Mucosa of stomach (tissue), 1 donor: Measurements from ENCODE around the gene HLA-DMB.

Source experiments
- H3K27me3 ChIP-seq: one replicate; pipeline ENCODE4 v1.7.0; 2013; ENCODE audit warnings: mild to moderate bottlenecking, low read length; ENCODE audit not compliant: control insufficient read depth, insufficient read depth
- H3K36me3 ChIP-seq: one replicate; pipeline ENCODE4 v1.7.0; 2013; ENCODE audit warnings: low read length; ENCODE audit not compliant: control insufficient read depth, insufficient read depth
- H3K4me1 ChIP-seq: one replicate; pipeline ENCODE4 v1.7.0; 2013; ENCODE audit warnings: mild to moderate bottlenecking, low read length; ENCODE audit not compliant: control insufficient read depth, insufficient read depth
- H3K4me3 ChIP-seq: one replicate; pipeline ENCODE4 v1.7.0; 2013; ENCODE audit warnings: low read length
- H3K9ac ChIP-seq: one replicate; pipeline ENCODE4 v1.7.0; 2013; ENCODE audit warnings: mild to moderate bottlenecking, low read length, moderate library complexity
- H3K9me3 ChIP-seq: one replicate; pipeline ENCODE4 v1.7.0; 2013; ENCODE audit warnings: mild to moderate bottlenecking, low read length, moderate library complexity; ENCODE audit not compliant: control insufficient read depth
- donor health status: Pancreatic carcinoma.

HLA-DMB gene

GRCh38 chr6:32912951-32913350 lies 27.9 kb downstream of the HLA-DMB start:
- no peaks in the 10 kb centered on the region for H3K36me3 ChIP-seq
- H3K27me3 ChIP-seq, result no peaks in the 10 kb centered on the region
- H3K9me3 ChIP-seq, result no peaks in the 10 kb centered on the region
- no peak overlapping the region for H3K4me3 ChIP-seq
- H3K9ac ChIP-seq, result no peak overlapping the region
- H3K4me1 ChIP-seq, result no peaks in the 10 kb centered on the region

- Histone ChIP-seq H3K9me3 (no peaks in the 10 kb centered on the region), H3K36me3 (no peaks in the 10 kb centered on the region), H3K4me1 (no peaks in the 10 kb centered on the region)
Observed at GRCh38 chr6:32908897-32909296, 31.9 kb downstream of the HLA-DMB start.

GRCh38 chr6:32906539-32906938 lies 34.3 kb downstream of the HLA-DMB start:
- H3K27me3 ChIP-seq, result no peaks in the 10 kb centered on the region
- no peak overlapping the region for H3K4me3 ChIP-seq

More at GRCh38 chr6:32908897-32909296, 31.9 kb downstream of the HLA-DMB start:
- no peak overlapping the region for H3K9ac ChIP-seq
- no peaks in the 10 kb centered on the region for H3K27me3 ChIP-seq
- no peak overlapping the region for H3K4me3 ChIP-seq

GRCh38 chr6:32905078-32905477 lies 35.8 kb downstream of the HLA-DMB start:
- no peaks in the 10 kb centered on the region for H3K36me3 ChIP-seq
- no peaks in the 10 kb centered on the region for H3K4me1 ChIP-seq

More at GRCh38 chr6:32906539-32906938, 34.3 kb downstream of the HLA-DMB start:
- no peaks in the 10 kb centered on the region for H3K4me1 ChIP-seq
- H3K9me3 ChIP-seq, result no peaks in the 10 kb centered on the region
- H3K36me3 ChIP-seq, result no peaks in the 10 kb centered on the region
- no peak overlapping the region for H3K9ac ChIP-seq

GRCh38 chr6:32903952-32904351 lies 36.9 kb downstream of the HLA-DMB start:
- no peaks in the 10 kb centered on the region for H3K27me3 ChIP-seq
- no peak overlapping the region for H3K9ac ChIP-seq
- no peaks in the 10 kb centered on the region for H3K4me1 ChIP-seq
- H3K9me3 ChIP-seq, result no peaks in the 10 kb centered on the region
- H3K36me3 ChIP-seq, result no peaks in the 10 kb centered on the region
- H3K4me3 ChIP-seq, result no peak overlapping the region

More at GRCh38 chr6:32905078-32905477, 35.8 kb downstream of the HLA-DMB start:
- Histone ChIP-seq H3K9me3 (no peaks in the 10 kb centered on the region), H3K9ac (no peak overlapping the region), H3K4me3 (no peak overlapping the region), H3K27me3 (no peaks in the 10 kb centered on the region)

- H3K27me3 ChIP-seq, result no peaks in the 10 kb centered on the region
- H3K9ac ChIP-seq, result peak overlapping the region; percentile 94
- peaks cover 10% of the 10 kb centered on the region for H3K4me1 ChIP-seq
- H3K36me3 ChIP-seq, result no peaks in the 10 kb centered on the region
- no peaks in the 10 kb centered on the region for H3K9me3 ChIP-seq
- peak overlapping the region; percentile 88 for H3K4me3 ChIP-seq
Observed at GRCh38 chr6:32895006-32895345, 45.9 kb downstream of the HLA-DMB start.

- Histone ChIP-seq H3K27me3 (no peaks in the 10 kb centered on the region), H3K4me1 (peaks cover 10% of the 10 kb centered on the region), H3K36me3 (no peaks in the 10 kb centered on the region), H3K9ac (peak overlapping the region; percentile 94), H3K9me3 (no peaks in the 10 kb centered on the region), H3K4me3 (peak overlapping the region; percentile 88)
Observed at GRCh38 chr6:32894085-32895005, 46.5 kb downstream of the HLA-DMB start.

GRCh38 chr6:32890831-32891230 lies 50.0 kb downstream of the HLA-DMB start:
- Histone ChIP-seq H3K9me3 (no peaks in the 10 kb centered on the region), H3K36me3 (no peaks in the 10 kb centered on the region), H3K4me1 (peaks cover 8% of the 10 kb centered on the region), H3K9ac (no peak overlapping the region), H3K27me3 (no peaks in the 10 kb centered on the region), H3K4me3 (no peak overlapping the region)

- Histone ChIP-seq H3K4me3 (no peak overlapping the region), H3K9me3 (no peaks in the 10 kb centered on the region)
Observed at GRCh38 chr6:32889533-32889932, 51.3 kb downstream of the HLA-DMB start.

GRCh38 chr6:32888576-32888975 lies 52.3 kb downstream of the HLA-DMB start:
- H3K36me3 ChIP-seq, result no peaks in the 10 kb centered on the region
- H3K9ac ChIP-seq, result no peak overlapping the region
- H3K4me1 ChIP-seq, result no peaks in the 10 kb centered on the region
- H3K27me3 ChIP-seq, result no peaks in the 10 kb centered on the region
- H3K9me3 ChIP-seq, result no peaks in the 10 kb centered on the region
- H3K4me3 ChIP-seq, result no peak overlapping the region

More at GRCh38 chr6:32889533-32889932, 51.3 kb downstream of the HLA-DMB start:
- Histone ChIP-seq H3K36me3 (no peaks in the 10 kb centered on the region), H3K4me1 (no peaks in the 10 kb centered on the region), H3K27me3 (no peaks in the 10 kb centered on the region), H3K9ac (no peak overlapping the region)

GRCh38 chr6:32887616-32888015 lies 53.2 kb downstream of the HLA-DMB start:
- no peaks in the 10 kb centered on the region for H3K27me3 ChIP-seq

GRCh38 chr6:32886681-32887383 lies 54.0 kb downstream of the HLA-DMB start:
- H3K4me1 ChIP-seq, result no peaks in the 10 kb centered on the region
- H3K36me3 ChIP-seq, result no peaks in the 10 kb centered on the region
- no peak overlapping the region for H3K9ac ChIP-seq
- H3K27me3 ChIP-seq, result no peaks in the 10 kb centered on the region
- no peaks in the 10 kb centered on the region for H3K9me3 ChIP-seq
- H3K4me3 ChIP-seq, result no peak overlapping the region

More at GRCh38 chr6:32887616-32888015, 53.2 kb downstream of the HLA-DMB start:
- H3K36me3 ChIP-seq, result no peaks in the 10 kb centered on the region
- no peaks in the 10 kb centered on the region for H3K4me1 ChIP-seq
- H3K9me3 ChIP-seq, result no peaks in the 10 kb centered on the region
- H3K9ac ChIP-seq, result no peak overlapping the region
- H3K4me3 ChIP-seq, result no peak overlapping the region
